Ammon's horn (tissue), 1 donor: Measurements from ENCODE around the gene GALNT9.

Experiments used
- DNase-seq: peaks from one replicate; pipeline ENCODE4 v3.0.0-alpha.2; 2016; ENCODE audit warnings: low spot score

Gene GALNT9

GRCh38 chr12:132292328-132293319 is 36.8 kb downstream of the GALNT9 start:
- no peak for DNase-seq

- no peak for DNase-seq
These were observed 37.8 kb downstream of the GALNT9 start for GRCh38 chr12:132291402-132292175.

- no peak for DNase-seq
These were observed 39.2 kb downstream of the GALNT9 start for GRCh38 chr12:132290203-132290540.

- no peak for DNase-seq
These were observed 39.8 kb downstream of the GALNT9 start for GRCh38 chr12:132289356-132290202.

GRCh38 chr12:132288516-132289215 is 40.7 kb downstream of the GALNT9 start:
- peak; percentile 30 for DNase-seq

- no peak for DNase-seq
These were observed 41.8 kb downstream of the GALNT9 start for GRCh38 chr12:132287391-132288238.

GRCh38 chr12:132286912-132287311 is 42.5 kb downstream of the GALNT9 start:
- no peak for DNase-seq

- peak; percentile 43 for DNase-seq
These were observed 43.3 kb downstream of the GALNT9 start for GRCh38 chr12:132285991-132286681.

GRCh38 chr12:132284827-132285741 is 44.3 kb downstream of the GALNT9 start:
- no peak for DNase-seq

- peak; percentile 39 for DNase-seq
These were observed 45.1 kb downstream of the GALNT9 start for GRCh38 chr12:132284071-132284826.

GRCh38 chr12:132282950-132283771 is 46.2 kb downstream of the GALNT9 start:
- no peak for DNase-seq

GRCh38 chr12:132282031-132282949 is 47.1 kb downstream of the GALNT9 start:
- DNase-seq = no peak

GRCh38 chr12:132281038-132281437 is 48.4 kb downstream of the GALNT9 start:
- no peak for DNase-seq

GRCh38 chr12:132280406-132280805 is 49.0 kb downstream of the GALNT9 start:
- DNase-seq = no peak

GRCh38 chr12:132279930-132280329 is 49.5 kb downstream of the GALNT9 start:
- DNase-seq = no peak
